ENCODE measurements around the gene KRTAP10-2. TPM values are rescaled to one million over a fixed set of nuclear protein-coding genes. Genes with fewer than 3 reads are reported as not detected.

KRTAP10-2 gene
- total RNA-seq, 1 donor from 2014 or later: not detected

GRCh38 chr21:44522753-44523204 is 28.5 kb downstream of the KRTAP10-2 start:
- Mint-ChIP-seq H3K4me1 (ENCODE audit: unreplicated experiment) (no peaks in the 10 kb centered on the region), H3K36me3 (ENCODE audit: unreplicated experiment) (no peaks in the 10 kb centered on the region), H3K27me3 (ENCODE audit: unreplicated experiment) (no peaks in the 10 kb centered on the region), H3K9me3 (ENCODE audit: unreplicated experiment) (no peaks in the 10 kb centered on the region), H3K27ac (ENCODE audit: unreplicated experiment) (no peak overlapping the region), H3K4me3 (ENCODE audit: unreplicated experiment) (no peak overlapping the region)
- TF ChIP-seq CTCF (IDR thresholded peaks at IDR 0.05): no peak
- no peak for DNase-seq (ENCODE audit: extremely low spot score, unreplicated experiment)

- H3K4me1 Mint-ChIP-seq (ENCODE audit: unreplicated experiment): no peaks in the 10 kb centered on the region
- H3K36me3 Mint-ChIP-seq (ENCODE audit: unreplicated experiment): no peaks in the 10 kb centered on the region
- DNase-seq (ENCODE audit: extremely low spot score, unreplicated experiment): no peak
- H3K9me3 Mint-ChIP-seq (ENCODE audit: unreplicated experiment): no peaks in the 10 kb centered on the region
- H3K27me3 Mint-ChIP-seq (ENCODE audit: unreplicated experiment): no peaks in the 10 kb centered on the region
- TF ChIP-seq CTCF (IDR thresholded peaks at IDR 0.05): no peak
- H3K4me3 Mint-ChIP-seq (ENCODE audit: unreplicated experiment): no peak overlapping the region
- no peak overlapping the region for H3K27ac Mint-ChIP-seq (ENCODE audit: unreplicated experiment)
These were observed 29.2 kb downstream of the KRTAP10-2 start for GRCh38 chr21:44521928-44522752.

- no peak for DNase-seq (ENCODE audit: extremely low spot score, unreplicated experiment)
- Mint-ChIP-seq H3K4me3 (ENCODE audit: unreplicated experiment) (no peak overlapping the region), H3K4me1 (ENCODE audit: unreplicated experiment) (no peaks in the 10 kb centered on the region), H3K9me3 (ENCODE audit: unreplicated experiment) (no peaks in the 10 kb centered on the region), H3K36me3 (ENCODE audit: unreplicated experiment) (no peaks in the 10 kb centered on the region), H3K27ac (ENCODE audit: unreplicated experiment) (no peak overlapping the region), H3K27me3 (ENCODE audit: unreplicated experiment) (no peaks in the 10 kb centered on the region)
- TF ChIP-seq CTCF (IDR thresholded peaks at IDR 0.05): no peak
These were observed 29.9 kb downstream of the KRTAP10-2 start for GRCh38 chr21:44521301-44521927.

GRCh38 chr21:44520326-44521300 is 30.7 kb downstream of the KRTAP10-2 start:
- Mint-ChIP-seq H3K9me3 (ENCODE audit: unreplicated experiment) (no peaks in the 10 kb centered on the region), H3K27me3 (ENCODE audit: unreplicated experiment) (no peaks in the 10 kb centered on the region), H3K27ac (ENCODE audit: unreplicated experiment) (no peak overlapping the region), H3K4me3 (ENCODE audit: unreplicated experiment) (no peak overlapping the region), H3K36me3 (ENCODE audit: unreplicated experiment) (no peaks in the 10 kb centered on the region), H3K4me1 (ENCODE audit: unreplicated experiment) (no peaks in the 10 kb centered on the region)
- no peak for TF ChIP-seq CTCF (IDR thresholded peaks at IDR 0.05)
- no peak for DNase-seq (ENCODE audit: extremely low spot score, unreplicated experiment)
